Activated CD4-positive, alpha-beta T cell treated with anti-CD3 and anti-CD28 coated beads, Interleukin-2, amount 50 U/mL, for 24 hours (primary cell): Measurements from ENCODE around the gene MRPL38.
"Not testable (repeated sequence)": the region's sequence is repeated elsewhere in the genome, so short reads cannot be mapped to it uniquely, and the experiment has no call there.

Experiments used
- DNase-seq, 2 donors: peaks; one replicate each; pipeline ENCODE4 v3.0.0-alpha.2; 2020; ENCODE audit warnings: low read depth in 1 of 2, low spot score in 1 of 2

Gene MRPL38

DNA sequence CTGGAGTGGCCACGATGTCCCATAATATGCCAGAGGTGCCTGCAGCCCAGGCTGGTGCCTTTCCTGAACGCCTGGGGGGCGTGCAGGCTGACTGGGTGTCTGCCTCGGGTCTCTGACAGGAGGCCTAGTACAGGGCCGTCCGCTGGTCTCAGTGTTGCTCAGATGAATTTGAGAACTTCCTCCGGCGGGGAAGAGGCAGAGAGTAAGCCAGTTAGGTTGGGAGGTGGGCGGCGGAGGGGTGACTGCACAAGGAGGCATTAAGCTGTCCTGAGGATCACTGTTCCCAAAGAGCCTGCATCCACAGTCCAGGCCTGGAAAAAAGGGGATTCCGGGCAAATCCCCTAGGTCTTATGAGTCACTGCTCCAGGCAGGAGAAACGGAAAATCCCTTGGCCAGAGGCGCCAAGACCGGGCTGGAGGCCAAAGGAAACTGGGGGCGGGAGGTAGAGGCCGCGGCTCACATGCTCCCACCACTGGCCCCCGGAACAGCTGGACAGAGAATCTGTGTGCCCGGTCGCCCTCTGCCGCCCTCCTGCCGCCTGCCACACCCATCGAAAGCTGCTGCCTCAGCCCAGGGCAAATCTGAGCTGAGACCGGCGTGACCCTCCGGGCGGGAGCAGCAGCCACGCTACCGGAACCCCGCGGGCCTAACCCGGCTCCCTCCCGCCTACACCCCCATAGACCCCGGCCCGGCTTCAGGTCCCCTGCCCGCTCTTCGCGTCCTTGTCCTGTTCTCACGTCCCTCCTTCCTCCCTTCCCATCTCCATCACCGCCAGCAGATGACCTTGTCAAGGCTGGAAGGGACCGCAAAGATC, 27.5 kb downstream of the MRPL38 start:
- no peak for DNase-seq

DNA sequence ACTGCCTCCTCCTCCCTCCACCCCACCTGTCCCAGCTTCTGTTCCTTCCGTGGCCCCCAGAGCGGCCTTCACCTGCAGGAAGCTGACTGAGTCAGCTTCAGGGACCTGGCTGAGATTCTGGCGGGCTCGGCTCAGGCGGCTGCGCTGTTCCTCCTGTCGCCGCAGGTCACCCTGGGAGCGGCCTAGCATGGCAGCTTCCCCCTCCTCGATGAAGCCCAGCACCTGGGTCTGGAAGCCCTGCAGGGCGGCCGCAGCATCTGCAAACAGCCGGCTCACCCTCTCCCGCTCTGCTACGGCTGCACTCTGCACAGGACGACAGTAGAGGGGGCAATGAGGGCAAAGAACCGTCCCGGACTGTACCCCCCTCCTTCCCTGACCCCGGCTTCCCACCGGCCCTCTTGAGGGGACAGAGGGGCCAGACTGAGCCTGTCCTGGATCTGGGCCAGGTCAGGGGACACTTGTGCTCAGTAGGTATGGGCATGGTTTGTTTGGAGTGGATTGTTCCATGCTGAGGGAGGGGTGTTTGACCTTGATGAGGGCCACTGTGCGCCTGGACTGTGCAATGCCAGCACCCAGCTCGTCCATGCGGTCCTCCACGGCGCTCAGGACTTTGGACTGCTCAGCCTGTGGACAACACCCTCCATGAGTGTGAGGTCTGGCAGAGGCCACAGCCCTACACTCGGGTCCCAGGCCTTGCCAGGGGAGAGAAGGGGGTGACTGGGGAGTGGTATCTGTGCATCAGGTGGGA, 28.3 kb downstream of the MRPL38 start:
- DNase-seq = peak; percentile 24 to 41

DNA sequence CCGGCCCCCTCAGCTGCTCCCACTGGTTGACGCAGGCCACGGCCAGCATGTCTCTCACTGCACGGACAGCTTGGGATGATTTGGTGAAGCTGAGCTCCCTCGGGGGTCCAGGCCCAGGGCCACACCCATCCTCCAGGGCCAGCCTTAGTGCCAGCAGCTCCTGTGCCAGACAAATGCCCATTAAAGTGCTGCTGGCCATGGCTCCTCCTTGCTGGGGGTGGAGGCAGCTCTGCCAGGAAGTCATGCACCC, 28.8 kb downstream of the MRPL38 start:
- DNase-seq = no peak

DNA sequence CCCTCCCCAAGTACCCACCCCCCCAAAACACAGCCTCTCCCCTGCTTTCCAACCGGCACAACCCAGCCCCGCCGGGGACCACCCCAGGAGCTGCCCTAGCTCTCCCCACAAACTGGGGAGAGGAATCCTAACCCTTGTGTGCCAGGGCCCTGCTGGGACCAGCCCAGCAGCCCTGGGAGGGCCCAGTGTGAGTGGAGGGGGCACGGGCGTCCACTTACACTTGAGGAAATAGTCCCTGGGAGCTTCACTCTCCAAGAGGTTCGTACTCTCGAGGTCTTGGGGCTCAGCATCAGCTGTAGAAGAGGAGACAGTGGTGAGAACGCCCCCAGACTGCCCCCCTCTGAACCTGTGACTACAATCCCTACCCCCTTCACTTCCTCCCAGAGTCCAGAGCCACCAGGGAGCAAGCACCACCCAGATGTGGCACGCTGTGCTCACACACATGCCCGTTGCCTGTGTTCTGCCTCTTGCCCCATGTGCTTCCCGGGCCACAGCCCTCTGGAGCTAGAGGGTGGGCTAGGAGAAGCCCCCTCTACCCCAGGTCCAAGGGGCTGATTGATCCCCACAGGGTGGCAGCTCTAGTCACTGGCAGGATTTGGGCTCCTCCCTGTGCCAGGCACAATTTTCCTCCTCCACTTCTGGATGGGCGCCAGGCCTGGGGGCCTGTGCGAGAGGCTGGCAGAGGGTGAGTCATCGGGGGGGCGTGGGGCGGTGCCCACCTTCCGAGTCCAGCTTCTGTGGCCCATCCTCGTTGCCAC, 29.3 kb downstream of the MRPL38 start:
- no peak for DNase-seq

DNA sequence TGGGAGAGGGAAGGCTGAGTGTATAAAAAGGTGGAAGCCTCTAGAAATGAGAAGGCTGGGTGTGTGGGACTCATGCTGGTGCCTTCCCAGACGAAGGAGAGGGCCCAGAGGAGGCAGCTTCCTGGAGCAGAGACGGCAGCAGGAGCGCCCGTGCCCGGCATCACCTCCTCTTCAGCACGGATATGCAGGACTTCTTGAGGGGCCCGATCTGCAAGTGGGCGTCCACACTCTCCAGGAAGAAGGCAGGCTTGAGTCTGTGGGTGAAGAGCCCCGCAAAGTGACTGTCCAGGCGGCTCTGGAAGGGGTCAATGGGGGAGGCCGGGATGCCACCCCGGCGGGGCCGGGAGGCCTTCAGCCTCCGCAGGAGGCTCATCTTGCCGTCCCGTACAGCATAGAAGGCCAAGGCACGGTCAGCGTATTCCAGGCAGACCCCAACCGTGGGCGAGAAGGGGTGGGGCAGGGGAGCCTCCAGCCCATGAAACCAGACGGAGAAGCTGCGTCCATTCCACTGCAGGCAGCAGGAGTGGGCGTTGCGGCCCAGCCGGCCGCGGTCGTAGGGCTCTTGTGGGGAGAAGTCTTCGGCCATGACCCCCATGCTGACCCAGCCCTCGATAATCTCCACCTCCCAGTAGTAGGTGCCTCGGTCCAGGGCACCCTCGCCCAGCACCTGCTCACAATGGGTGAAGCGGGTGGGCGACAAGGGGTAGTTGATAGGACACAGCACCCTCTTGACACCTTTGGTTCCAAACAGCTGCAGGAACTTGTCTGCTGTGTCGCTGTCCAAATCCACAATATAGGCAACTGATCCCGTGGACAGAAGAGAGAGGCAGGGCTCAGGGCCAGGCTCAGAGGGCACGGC, 30.1 kb downstream of the MRPL38 start:
- DNase-seq = no peak

DNA sequence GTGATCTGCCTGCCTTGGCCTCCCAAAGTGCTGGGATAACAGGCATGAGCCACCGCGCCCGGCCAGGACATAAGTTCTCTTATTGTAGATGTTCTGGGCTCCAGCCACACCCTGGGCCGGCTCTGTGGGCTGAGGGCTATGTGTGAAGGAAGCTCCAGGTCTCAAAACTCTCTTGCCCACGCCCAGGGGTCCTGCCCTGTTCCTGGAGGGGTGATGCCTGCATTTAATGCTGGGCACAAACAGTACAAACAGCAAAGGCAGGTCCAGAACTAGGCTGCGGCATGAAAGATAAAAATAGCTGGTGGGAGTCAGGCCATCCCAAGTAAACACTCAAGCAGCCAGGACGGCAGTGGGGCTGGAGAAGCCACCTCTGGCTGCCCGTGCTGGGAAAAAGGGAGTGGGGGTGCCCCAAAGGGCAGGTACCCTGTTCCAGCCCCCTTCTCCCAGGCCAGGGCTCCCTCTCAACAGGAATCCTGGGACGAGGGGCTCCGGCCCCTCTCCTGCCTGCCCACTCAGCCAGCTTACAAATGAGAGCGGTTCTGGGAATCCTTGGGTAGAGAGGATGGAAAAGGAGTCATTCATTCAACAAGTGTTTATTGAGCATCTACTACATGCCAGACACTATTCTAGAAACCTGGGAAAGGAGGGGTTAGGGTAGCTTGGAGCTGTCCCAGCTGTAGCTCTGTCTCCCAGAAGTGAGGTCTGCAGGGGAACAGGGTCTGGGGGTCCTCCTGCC, 30.9 kb downstream of the MRPL38 start:
- DNase-seq = no peak

DNA sequence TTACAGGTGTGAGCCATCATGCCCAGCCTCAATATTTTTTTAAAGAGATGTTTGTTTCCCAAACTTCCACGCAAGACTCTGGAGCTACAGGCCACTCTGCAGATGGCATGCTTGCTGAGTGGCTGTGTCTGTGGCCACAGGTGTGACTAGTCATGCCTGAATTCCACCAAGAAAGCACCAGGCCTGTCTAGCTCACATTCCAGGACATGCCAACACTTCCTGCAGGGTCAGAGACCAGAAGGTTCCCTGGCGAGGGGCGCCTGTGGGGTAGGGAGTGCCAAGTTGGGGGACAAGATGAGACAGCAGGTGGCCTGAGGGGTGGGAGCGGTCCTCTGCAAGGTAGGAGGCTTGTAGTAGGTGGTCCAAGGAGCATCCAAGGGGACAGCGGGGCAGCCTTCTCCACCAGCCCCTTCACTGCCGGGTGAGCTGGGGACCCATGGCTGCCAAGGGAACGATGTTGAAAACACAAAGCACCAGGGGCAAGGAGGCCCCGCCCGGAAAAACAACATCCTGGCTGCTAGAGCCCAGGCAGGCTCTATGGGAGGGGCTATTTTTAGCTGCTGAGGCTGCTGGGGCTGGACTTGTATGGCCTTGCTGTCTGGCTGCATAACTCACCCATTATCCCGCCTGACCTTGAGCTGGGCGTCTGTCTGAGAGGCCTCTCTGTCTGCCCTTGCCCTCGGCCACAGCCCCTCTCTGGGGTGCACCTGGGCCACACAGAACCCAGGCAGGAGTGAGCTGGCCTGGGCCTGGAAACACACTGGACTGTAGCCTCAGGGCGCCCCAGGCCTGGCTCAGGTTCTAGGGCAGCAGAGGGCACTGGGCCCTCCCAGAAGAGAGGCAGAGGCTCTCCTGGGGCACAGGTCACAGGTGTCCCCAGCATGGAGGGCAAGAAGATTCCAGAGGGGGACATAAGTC, 32.0 kb downstream of the MRPL38 start:
- no peak for DNase-seq

DNA sequence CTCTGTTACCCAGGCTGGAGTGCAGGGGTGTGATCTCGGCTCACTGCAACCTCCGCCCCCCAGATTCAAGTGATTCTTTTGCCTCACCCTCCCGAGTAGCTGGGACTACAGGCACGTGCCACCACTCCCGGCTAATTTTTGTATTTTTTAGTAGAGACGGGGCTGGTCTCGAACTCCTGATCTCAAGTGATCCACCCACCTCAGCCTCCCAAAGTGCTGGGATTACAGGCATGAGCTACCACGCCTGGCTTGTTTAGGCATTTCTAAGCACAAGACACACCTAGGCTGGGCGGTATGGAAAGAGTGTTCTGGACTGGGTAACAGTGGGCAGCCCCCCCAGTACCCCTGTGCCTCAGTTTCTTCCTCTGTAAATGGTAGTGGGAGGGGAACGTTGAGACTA, 34.5 kb downstream of the MRPL38 start:
- DNase-seq = not testable (repeated sequence)

DNA sequence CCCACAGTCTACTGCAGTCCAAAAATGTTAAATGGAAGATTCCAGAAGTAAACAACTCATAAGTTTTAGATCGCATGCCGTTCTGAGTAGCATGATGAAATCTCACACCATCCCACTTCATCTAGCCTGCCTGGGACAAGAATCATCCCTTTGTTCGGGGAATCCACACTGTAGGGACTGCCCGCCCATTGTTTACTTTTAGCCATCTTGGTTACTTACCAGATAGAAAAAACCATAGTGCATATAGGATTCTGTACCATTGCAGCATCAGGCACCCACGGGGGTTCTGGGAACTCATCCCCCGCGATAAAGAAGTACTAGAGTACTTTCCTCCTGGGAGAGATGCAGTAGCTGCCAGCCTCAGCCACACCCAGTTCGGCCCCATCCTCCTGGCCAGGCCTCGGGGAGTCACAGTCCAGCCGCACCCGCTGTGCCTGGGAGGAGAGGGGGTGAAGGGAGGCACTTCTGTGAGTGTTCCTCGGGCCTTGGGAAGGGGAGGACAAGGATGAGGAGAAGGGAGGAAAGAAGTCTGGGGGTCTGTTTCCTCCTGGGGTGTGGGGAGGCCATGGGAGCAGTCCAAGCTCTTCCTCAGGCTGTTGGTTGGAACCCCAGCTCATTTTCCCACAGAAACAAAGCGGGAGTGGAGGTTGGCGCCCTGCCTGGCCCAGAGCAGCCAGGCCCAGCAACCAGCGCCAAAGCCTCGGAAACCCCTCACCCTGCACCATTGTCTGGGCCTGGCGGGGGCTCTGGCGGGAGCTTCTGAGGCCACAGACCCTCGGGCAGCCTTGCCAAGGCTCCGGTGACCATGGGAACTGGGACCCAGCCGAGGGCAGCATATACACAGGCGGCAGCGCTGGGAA, 35.2 kb downstream of the MRPL38 start:
- no peak for DNase-seq

DNA sequence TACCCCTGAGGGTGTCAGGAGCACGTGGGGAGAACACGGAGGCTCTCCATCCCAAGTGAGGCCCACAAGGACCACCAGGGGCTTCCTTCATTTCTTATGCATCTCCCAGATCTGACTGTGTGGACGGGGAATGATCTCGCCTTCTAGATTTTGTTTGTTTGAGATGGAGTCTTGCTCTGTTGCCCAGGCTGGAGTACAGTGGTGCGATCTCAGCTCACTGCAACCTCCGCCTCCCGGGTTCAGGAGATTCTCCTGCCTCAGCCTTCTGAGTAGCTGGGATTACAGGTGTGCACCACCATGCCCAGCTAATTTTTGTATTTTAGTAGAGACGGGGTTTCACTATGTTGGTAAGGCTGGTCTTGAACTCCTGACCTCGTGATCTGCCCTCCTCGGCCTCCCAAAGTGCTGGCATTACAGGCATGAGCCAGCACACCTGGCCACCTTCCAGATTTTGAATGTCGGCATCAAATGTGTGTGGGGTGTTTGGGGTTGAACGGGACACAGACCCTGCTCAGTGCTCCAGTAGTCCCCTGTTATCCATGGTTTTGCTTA, 35.9 kb downstream of the MRPL38 start:
- not testable (repeated sequence) for DNase-seq

DNA sequence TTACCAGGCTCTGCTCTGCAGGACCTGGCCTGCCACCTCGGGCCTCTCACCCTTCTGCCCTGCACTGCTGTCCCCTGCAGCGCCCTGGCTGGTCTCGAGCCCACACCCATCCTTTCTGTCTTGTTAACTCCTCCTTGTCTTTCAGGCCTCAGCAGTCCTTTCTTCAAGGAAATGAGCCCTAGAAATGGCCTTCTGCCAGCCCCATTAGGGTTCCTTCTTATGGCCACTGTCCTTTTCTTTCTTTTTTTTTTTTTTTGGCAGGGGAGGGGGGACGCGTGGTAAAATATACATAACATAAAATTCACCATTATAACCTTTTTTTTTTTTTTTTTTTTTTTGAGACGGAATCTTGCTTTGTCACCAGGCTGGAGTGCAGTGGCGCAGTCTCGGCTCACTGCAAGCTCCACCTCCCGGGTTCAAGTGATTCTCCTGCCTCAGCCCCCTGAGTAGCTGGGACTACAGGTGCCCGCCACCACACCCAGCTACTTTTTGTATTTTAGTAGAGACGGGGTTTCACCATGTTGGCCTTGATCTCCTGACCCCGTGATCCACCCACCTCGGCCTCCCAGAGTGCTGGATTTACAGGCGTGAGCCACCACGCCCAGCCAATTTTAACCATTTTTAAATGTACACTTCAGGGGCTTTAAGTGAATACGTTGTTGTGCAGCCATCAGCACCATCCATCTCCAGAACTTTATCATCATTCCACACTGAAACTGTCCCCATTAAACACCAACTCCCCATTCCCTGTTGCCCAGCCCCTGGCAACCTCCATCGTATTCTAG, 39.1 kb downstream of the MRPL38 start:
- DNase-seq = not testable (repeated sequence)

DNA sequence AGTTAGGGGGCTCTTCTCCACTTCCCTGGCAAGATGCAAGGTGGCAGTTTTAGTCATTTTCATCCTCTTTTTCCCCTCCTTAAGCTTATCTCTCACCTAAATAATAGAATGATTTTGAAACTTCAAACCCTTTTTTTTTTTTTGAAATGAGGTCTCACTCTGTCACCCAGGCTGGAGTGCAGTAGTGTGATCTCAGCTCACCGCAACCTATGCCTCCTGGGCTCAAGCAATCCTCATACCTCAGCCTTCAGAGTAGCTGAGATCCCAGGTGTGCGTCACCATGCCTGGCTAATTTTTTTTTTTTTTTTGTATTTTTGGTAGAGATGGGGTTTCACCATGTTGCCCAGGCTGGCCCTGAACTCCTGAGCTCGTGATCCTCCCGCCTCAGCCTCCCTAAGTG, 39.8 kb downstream of the MRPL38 start:
- DNase-seq = not testable (repeated sequence)

DNA sequence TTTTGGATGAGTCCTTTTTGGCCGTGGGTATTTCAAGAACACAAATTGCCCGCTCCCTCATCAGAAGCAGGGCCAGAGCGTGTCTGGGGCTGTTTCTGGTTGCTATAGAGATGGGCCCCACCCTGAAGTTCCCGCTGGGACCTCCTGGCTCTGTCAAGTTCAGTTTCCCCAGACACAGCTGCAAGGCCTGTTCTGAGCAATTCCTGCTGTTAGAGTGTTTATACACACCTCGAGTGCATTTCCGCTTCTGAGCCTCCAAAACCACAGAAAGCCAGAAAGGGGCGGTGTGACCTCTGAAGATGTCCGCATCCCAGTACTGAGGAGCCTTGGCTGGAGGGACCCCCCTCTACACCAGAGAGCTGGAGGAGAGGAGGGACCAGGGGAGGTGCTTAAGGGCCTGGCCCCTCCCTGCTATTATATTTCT, 40.2 kb downstream of the MRPL38 start:
- DNase-seq = no peak

DNA sequence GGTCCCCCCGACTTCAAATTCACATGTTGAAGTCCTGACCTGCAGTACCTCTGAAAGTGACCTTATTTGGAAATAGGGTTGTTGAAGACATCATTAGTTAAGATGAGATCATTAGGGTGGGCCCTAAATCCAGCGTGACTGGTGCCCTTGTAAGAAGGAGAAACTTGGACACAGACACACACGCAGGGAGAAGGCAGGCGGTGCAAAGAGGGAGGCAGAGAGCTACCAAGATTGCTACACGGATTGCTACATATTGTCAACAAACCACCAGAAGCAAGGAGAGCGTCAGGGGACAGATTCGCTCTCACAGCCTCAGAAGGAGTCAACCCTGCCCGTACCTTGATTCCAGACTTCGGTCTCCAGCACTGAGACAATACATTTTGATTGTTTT, 42.8 kb downstream of the MRPL38 start:
- DNase-seq = no peak

DNA sequence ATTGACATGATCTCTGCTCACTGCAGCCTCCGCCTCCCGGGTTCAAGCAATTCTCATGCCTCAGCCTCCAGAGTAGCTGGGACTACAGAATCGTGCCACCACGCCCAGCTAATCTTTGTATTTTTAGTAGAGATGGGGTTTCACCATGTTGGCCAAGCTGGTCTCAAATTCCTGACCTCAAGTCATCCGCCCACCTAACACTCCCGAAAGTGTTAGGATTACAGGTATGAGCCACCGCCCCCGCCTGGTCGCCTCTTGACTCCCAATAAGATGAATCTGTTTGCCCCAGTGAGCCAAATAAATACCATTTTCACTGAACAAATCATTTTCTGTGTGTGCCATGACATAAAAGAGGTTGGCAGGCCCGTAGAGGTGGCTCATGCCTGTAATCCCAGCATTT, 45.3 kb downstream of the MRPL38 start:
- not testable (repeated sequence) for DNase-seq

DNA sequence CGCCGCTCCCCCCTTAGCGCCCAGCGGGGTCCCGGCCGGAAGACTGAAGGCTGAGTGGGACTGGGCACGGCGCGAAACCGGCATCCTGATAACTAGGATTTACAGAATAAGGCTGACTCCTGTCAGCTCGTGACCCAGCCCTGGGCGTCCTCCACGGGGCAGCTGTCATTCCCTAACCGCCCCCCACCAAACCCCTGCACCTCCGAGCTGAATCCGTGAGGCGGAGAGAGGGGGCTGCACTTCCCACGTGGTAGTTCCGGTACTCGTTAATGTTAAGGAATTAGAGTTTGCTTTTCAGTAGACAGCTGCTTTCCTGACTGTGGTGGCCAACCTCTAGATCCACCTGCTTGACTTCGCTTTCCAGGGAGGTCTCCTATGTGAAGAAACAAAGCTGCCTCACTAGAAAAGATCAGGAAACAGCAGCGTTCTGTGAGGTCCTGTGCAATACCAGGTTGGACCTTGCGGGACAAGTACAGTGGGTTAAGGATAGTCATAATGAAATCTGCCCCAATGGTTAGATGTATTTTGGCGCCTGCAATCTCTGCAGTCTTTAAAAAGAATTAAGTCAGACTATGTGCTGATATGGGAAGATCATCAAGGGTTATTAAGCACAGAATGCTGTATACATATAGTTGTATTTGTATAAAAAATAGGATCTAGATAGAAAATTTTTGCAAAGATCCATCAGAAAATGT, 48.5 kb downstream of the MRPL38 start:
- DNase-seq = no peak
